Measurements from ENCODE around the gene EDAR. TPM values are rescaled to one million over a fixed set of nuclear protein-coding genes. Genes with fewer than 3 reads are reported as not detected.

EDAR gene
- total and polyA plus RNA-seq, 2 of the 8 experiments (the other 6 are each of a cell fraction or from before 2014, with no cell fraction given): not detected

DNA sequence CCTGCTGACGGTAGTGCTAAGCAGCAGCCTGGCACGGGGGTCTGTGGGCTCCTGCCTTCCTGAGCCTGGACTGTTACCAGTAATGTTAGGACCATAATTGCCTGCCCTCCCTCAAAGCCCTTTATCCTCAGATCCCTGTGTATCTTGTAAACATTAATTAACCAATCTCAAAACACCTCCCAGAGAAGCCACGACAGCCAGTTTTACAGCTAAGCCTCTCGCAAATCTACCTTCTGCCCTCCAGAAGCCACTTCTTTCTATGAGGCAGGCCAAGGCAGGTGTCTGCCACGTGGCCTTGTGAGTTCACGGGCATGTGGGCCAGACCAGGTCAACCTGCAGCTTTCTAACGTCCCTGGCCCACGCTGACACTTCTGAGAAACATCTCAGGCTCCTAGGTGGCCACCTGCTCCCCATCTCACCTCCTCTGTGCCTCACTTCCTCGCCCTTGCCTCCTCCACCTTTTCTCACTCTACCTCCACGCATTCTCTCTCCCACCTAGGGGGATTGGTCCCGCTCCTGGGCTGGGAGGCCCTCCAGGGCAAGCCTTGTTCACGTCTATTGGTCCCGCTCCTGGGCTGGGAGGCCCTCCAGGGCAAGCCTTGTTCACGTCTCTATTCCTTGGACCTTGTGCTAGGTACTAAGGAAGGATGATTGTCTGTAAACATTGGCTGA lies 64.3 kb downstream of the EDAR start:
- H3K4ac ChIP-seq (replicated peaks; ENCODE audit: insufficient read length, low read depth, low read length): no peak overlapping the region
- no peak overlapping the region for H2BK120ac ChIP-seq (replicated peaks; ENCODE audit: low read depth, low read length)
- H2BK5ac ChIP-seq (ENCODE audit: low read depth, low read length): no peak overlapping the region
- H3K9ac ChIP-seq (replicated peaks in 1 of 4; ENCODE audit: extremely low read depth in 1 of 4, low read depth in 3 of 4, low read length in 3 of 4): no peak overlapping the region
- H3K27ac ChIP-seq (ENCODE audit: low read depth, low read length): no peak overlapping the region
- H3K4me1 ChIP-seq (replicated peaks in 1 of 4; ENCODE audit: control insufficient read depth in 3 of 4, insufficient read depth in 4 of 4, low read length in 3 of 4): no peaks in the 10 kb centered on the region; a peak in 1 of 7 replicates
- H2AFZ ChIP-seq (ENCODE audit: low read length): no peak overlapping the region
- TF ChIP-seq GABPA (IDR thresholded peaks at IDR 0.05; ENCODE audit: borderline replicate concordance, insufficient read depth, low read length): no peak
- TF ChIP-seq TAF1 (IDR thresholded peaks at IDR 0.05; ENCODE audit: low read depth, low read length): no peak
- no peaks in the 10 kb centered on the region for H3K79me1 ChIP-seq (ENCODE audit: low read depth, low read length)
- no peak overlapping the region for H3K18ac ChIP-seq (ENCODE audit: extremely low read depth, low read length)
- H3K56ac ChIP-seq (replicated peaks; ENCODE audit: insufficient read length, low read depth, low read length): no peak overlapping the region
- H3K4me2 ChIP-seq (ENCODE audit: insufficient read depth in 1 of 2, low read depth in 2 of 2, low read length in 2 of 2): no peak overlapping the region
- H3K23ac ChIP-seq (ENCODE audit: insufficient read length): no peak overlapping the region
- no peaks in the 10 kb centered on the region for H3K79me2 ChIP-seq (ENCODE audit: control insufficient read depth in 1 of 2, insufficient read depth in 2 of 2, low read length in 2 of 2)
- no peak overlapping the region for H2BK15ac ChIP-seq (ENCODE audit: low read length)
- no peak overlapping the region for H2BK20ac ChIP-seq (ENCODE audit: low read length)
- H3K27me3 ChIP-seq (replicated peaks in 1 of 4; ENCODE audit: control insufficient read depth in 3 of 4, extremely low read depth in 1 of 4, insufficient read depth in 3 of 4, low read length in 3 of 4): no peaks in the 10 kb centered on the region
- H4K91ac ChIP-seq (replicated peaks; ENCODE audit: insufficient read length, low read length): no peak overlapping the region
- no peak overlapping the region for H3K4me3 ChIP-seq (ENCODE audit: extremely low read depth in 1 of 4, insufficient read depth in 2 of 4, low read depth in 3 of 4, low read length in 4 of 4)
- no peak overlapping the region for H3K14ac ChIP-seq (ENCODE audit: insufficient read length)
- POLR2A ChIA-PET (ENCODE audit: partially characterized antibody): no interaction called here
- no peaks in the 10 kb centered on the region for H4K20me1 ChIP-seq (replicated peaks in 1 of 2; ENCODE audit: control insufficient read depth in 1 of 2, insufficient read depth in 2 of 2, low read length in 2 of 2)
- H4K5ac ChIP-seq (ENCODE audit: insufficient read length, low read depth, low read length): no peak overlapping the region
- CTCF ChIA-PET (ENCODE audit: partially characterized antibody): interaction anchor here (1.0 to 1.4 kb wide), 4 partner anchors 21 to 76 kb away, joined by 3 to 8 read pairs (median 3); partner anchors contain the start of gene EDAR
- H2AK5ac ChIP-seq (ENCODE audit: low read depth, low read length): no peak overlapping the region
- DNase-seq (ENCODE audit: low read depth in 1 of 2, low spot score in 2 of 2) (no peak), FAIRE-seq (no peak)
- no peak overlapping the region for H2BK12ac ChIP-seq (ENCODE audit: low read depth, low read length)
- WGBS, 2 experiments (ENCODE audit: extremely low coverage in 1 of 2, insufficient coverage in 1 of 2, insufficient read length in 1 of 2, insufficient replicate concordance in 2 of 2, low coverage in 1 of 2, low lambda C conversion rate in 2 of 2, missing lambda C conversion rate in 1 of 2): 82% methylated on average over 14 of the region's 14 CpGs; no CpG with 5 or more reads in 1 of the 2 experiments
- no peaks in the 10 kb centered on the region for H3K9me3 ChIP-seq (ENCODE audit: insufficient read depth in 2 of 2, low read depth in 1 of 2, low read length in 1 of 2)
- no peaks in the 10 kb centered on the region for H3K36me3 ChIP-seq (ENCODE audit: control insufficient read depth in 2 of 4, insufficient read depth in 4 of 4, low read length in 3 of 4)
- H4K8ac ChIP-seq (ENCODE audit: extremely low read depth, insufficient read depth, low read length): no peak overlapping the region
- no peaks in the 10 kb centered on the region for H3K23me2 ChIP-seq (ENCODE audit: low read depth, low read length)

Data from H1 (cell line).